AG04450 (cell line): Measurements from ENCODE around the gene PPP2R3C. TPM values are rescaled to one million over a fixed set of nuclear protein-coding genes. Genes with fewer than 3 reads are reported as not detected.

Experiments used
- CTCF ChIA-PET: fragments of 300-600, 350-600 bp; formaldehyde crosslinking; extraction: SDS; loops from one replicate; lab custom pipeline; 2022; ENCODE audit warnings: antibody characterized with exemption, inconsistent platforms; lab: Charles Lee
- POLR2A ChIA-PET: fragments of 350-600 bp; formaldehyde crosslinking; extraction: SDS; loops from one replicate; lab custom pipeline; 2021; ENCODE audit warnings: antibody characterized with exemption, inconsistent platforms; lab: Yijun Ruan, JAX
- DNase-seq: peaks from one replicate; pipeline ENCODE4 v3.0.0-alpha.2; 2011; ENCODE audit warnings: low read depth, low spot score
- H3K27ac ChIP-seq: one replicate; pipeline ENCODE4 v1.5.1; 2012; ENCODE audit warnings: low read depth, low read length, control low read depth
- H3K27me3 ChIP-seq: one replicate; pipeline ENCODE4 v1.6.0; 2012; ENCODE audit warnings: low read length; ENCODE audit not compliant: control insufficient read depth, insufficient read depth
- H3K4me3 ChIP-seq: 2 replicates; pipeline ENCODE4 v1.5.1; 2011; ENCODE audit warnings: mild to moderate bottlenecking, low read depth, low read length, control low read depth
- H3K9me3 ChIP-seq: 2 replicates; pipeline ENCODE4 v1.5.1; 2012; ENCODE audit warnings: low read length; ENCODE audit not compliant: control insufficient read depth, insufficient read depth
- CTCF ChIP-seq: IDR thresholded peaks from 2 replicates; pipeline ENCODE4 v1.5.1; 2011; ENCODE audit warnings: low read depth, low read length, control low read depth, inconsistent platforms
- polyA plus RNA-seq: library from polyadenylated mRNA; depleted of rRNA; stranded (reverse); fragments of >200 nt; gene quantifications from 2 replicates; pipeline ENCODE4 v1.2.3, GENCODE V29; 2011

Gene PPP2R3C
- polyA plus RNA-seq, 1 experiment, result 43.7 TPM

- Histone ChIP-seq H3K27me3 (no peaks in the 10 kb centered on the region), H3K27ac (no peak overlapping the region), H3K9me3 (no peaks in the 10 kb centered on the region; the same call in 1 of the 2 replicates), H3K4me3 (peak overlapping the region; percentile 73)
- POLR2A ChIA-PET, result interaction anchor here (0.6 kb wide), 1 partner anchor 345 kb away, joined by 3 read pairs; no protein-coding TSS in a partner anchor
- no peak for TF ChIP-seq CTCF
- no peak for DNase-seq
- CTCF ChIA-PET, result interaction anchor here (1.3 kb wide), 3 partner anchors 16 to 19 kb away, joined by 3 to 5 read pairs (median 3); no protein-coding TSS in a partner anchor
Observed at GRCh38 chr14:35123388-35123703, 1.6 kb upstream of the PPP2R3C start.

- peak overlapping the region; percentile 98 for H3K27ac ChIP-seq
- H3K27me3 ChIP-seq, result no peaks in the 10 kb centered on the region
- peak; percentile 3 for DNase-seq
- TF ChIP-seq CTCF, result no peak
- H3K4me3 ChIP-seq, result peak overlapping the region; percentile 73
- ChIA-PET POLR2A (interaction anchor here (0.6 to 1.6 kb wide), 2 partner anchors 279 to 282 kb away, joined by 8 to 9 read pairs; partner anchors contain the start of gene NFKBIA), CTCF (interaction anchor here (1.3 to 1.7 kb wide), 4 partner anchors 17 to 299 kb away, joined by 3 to 7 read pairs (median 4); no protein-coding TSS in a partner anchor)
- H3K9me3 ChIP-seq, result no peaks in the 10 kb centered on the region; the same call in 1 of the 2 replicates
Observed at GRCh38 chr14:35122696-35123387, 1.1 kb upstream of the PPP2R3C start.

- POLR2A ChIA-PET, result interaction anchor here (0.6 to 1.6 kb wide), 5 partner anchors 119 to 507 kb away, joined by 3 to 8 read pairs (median 4); partner anchors contain the start of gene NFKBIA
- no peak for TF ChIP-seq CTCF
- Histone ChIP-seq H3K27me3 (no peaks in the 10 kb centered on the region), H3K9me3 (no peaks in the 10 kb centered on the region; the same call in 1 of the 2 replicates), H3K27ac (peak overlapping the region; percentile 98), H3K4me3 (peak overlapping the region; percentile 73)
- no peak for DNase-seq
- CTCF ChIA-PET, result interaction anchor here (0.6 to 1.7 kb wide), 3 partner anchors 19 to 549 kb away, joined by 3 to 7 read pairs (median 4); no protein-coding TSS in a partner anchor
Observed at GRCh38 chr14:35121026-35121886, 534 bp downstream of the PPP2R3C start.

GRCh38 chr14:35117112-35117511 lies 4.7 kb downstream of the PPP2R3C start:
- no peak overlapping the region for H3K4me3 ChIP-seq
- peaks cover 1% of the 10 kb centered on the region; the same call in 1 of the 2 replicates for H3K9me3 ChIP-seq
- DNase-seq, result no peak
- CTCF ChIA-PET, result interaction anchor here (1.0 kb wide), 1 partner anchor 697 kb away, joined by 3 read pairs; no protein-coding TSS in a partner anchor
- no peak overlapping the region for H3K27ac ChIP-seq
- POLR2A ChIA-PET, result no interaction called here
- H3K27me3 ChIP-seq, result no peaks in the 10 kb centered on the region
- TF ChIP-seq CTCF, result no peak
